Neural cell (in vitro differentiated cells): Measurements from ENCODE around the gene PARD3B.

Source experiments
- CTCF ChIP-seq: fragments of 450-650 bp; IDR thresholded peaks from 2 replicates; pipeline ENCODE4 v1.5.1; 2014; ENCODE audit warnings: antibody characterized with exemption, mild to moderate bottlenecking, moderate library complexity; ENCODE audit not compliant: poor library complexity, severe bottlenecking
- EP300 ChIP-seq: fragments of 450-650 bp; conservative IDR thresholded peaks from 2 replicates; pipeline ENCODE4 v1.6.1; 2014; ENCODE audit warnings: antibody characterized with exemption, mild to moderate bottlenecking, moderate library complexity; ENCODE audit not compliant: poor library complexity, severe bottlenecking
- EZH2 ChIP-seq: fragments of 200-600, 300-800 bp; shearing (Covaris generic), sonication (generic); IDR thresholded peaks from 2 replicates; pipeline ENCODE4 v1.6.1; 2014; ENCODE audit warnings: antibody characterized with exemption, low read length, borderline replicate concordance, mild to moderate bottlenecking; ENCODE audit not compliant: insufficient read depth, poor library complexity, severe bottlenecking
- POLR2AphosphoS5 ChIP-seq: IDR thresholded peaks from 2 replicates; pipeline ENCODE4 v1.6.1; 2012
- RAD21 ChIP-seq: fragments of 450-650 bp; conservative IDR thresholded peaks from 2 replicates; pipeline ENCODE4 v1.6.1; 2014; ENCODE audit warnings: antibody characterized with exemption, mild to moderate bottlenecking, moderate library complexity
- REST ChIP-seq: IDR thresholded peaks from 2 replicates; pipeline ENCODE4 v1.6.1; 2012; ENCODE audit warnings: borderline replicate concordance
- TAF1 ChIP-seq: IDR thresholded peaks from 2 replicates; pipeline ENCODE4 v1.6.1; 2012; ENCODE audit warnings: low read depth

GRCh38 chr2:205580212-205580987 is 1035.1 kb downstream of the PARD3B start:
- TF ChIP-seq CTCF: no peak
- no peak for TF ChIP-seq EP300
- TF ChIP-seq TAF1: no peak
- TF ChIP-seq EZH2: no peak
- no peak for TF ChIP-seq RAD21
- no peak for TF ChIP-seq POLR2AphosphoS5
- no peak for TF ChIP-seq REST
